Endothelial cell (in vitro differentiated cells): ENCODE measurements around the gene PDZRN4. TPM values are rescaled to one million over a fixed set of nuclear protein-coding genes. Genes with fewer than 3 reads are reported as not detected.

Experiments used
- DNase-seq: peaks from one replicate; pipeline ENCODE4 v3.0.0; 2021; ENCODE audit warnings: low spot score
- H3K27ac Mint-ChIP-seq: one replicate; pipeline ENCODE4 v1.8.0; 2021; ENCODE audit warnings: mixed read lengths, inconsistent platforms; ENCODE audit not compliant: unreplicated experiment
- H3K27me3 Mint-ChIP-seq: one replicate; pipeline ENCODE4 v1.8.0; 2021; ENCODE audit warnings: mild to moderate bottlenecking, moderate library complexity, mixed read lengths, inconsistent platforms; ENCODE audit not compliant: unreplicated experiment
- H3K36me3 Mint-ChIP-seq: one replicate; pipeline ENCODE4 v1.8.0; 2021; ENCODE audit warnings: mild to moderate bottlenecking, low read depth, mixed read lengths, inconsistent platforms; ENCODE audit not compliant: unreplicated experiment
- H3K4me1 Mint-ChIP-seq: one replicate; pipeline ENCODE4 v1.8.0; 2021; ENCODE audit warnings: mild to moderate bottlenecking, mixed read lengths, inconsistent platforms; ENCODE audit not compliant: unreplicated experiment
- H3K4me3 Mint-ChIP-seq: one replicate; pipeline ENCODE4 v1.8.0; 2021; ENCODE audit warnings: mild to moderate bottlenecking, mixed read lengths, inconsistent platforms; ENCODE audit not compliant: unreplicated experiment
- H3K9me3 Mint-ChIP-seq: one replicate; pipeline ENCODE4 v1.8.0; 2021; ENCODE audit warnings: mixed read lengths, inconsistent platforms; ENCODE audit not compliant: unreplicated experiment
- total RNA-seq: library from RNA; stranded (reverse); fragmentation: NEBNext Ultra II Directional; extraction: Animal tissue kit (Norgen Biotek cat#: 25700); gene quantifications from one replicate; pipeline ENCODE4 v1.2.1, GENCODE V29; 2021; ENCODE audit not compliant: unreplicated experiment
- TF ChIP-seq, protein P1 (sequence below): fragments of 200-600 bp; sonication (generic); IDR thresholded peaks from one replicate; pipeline ENCODE4 v1.5.0; 2021; ENCODE audit warnings: antibody characterized with exemption; ENCODE audit not compliant: unreplicated experiment

PDZRN4 gene
- total RNA-seq, 1 donor from 2014 or later = not detected

DNA sequence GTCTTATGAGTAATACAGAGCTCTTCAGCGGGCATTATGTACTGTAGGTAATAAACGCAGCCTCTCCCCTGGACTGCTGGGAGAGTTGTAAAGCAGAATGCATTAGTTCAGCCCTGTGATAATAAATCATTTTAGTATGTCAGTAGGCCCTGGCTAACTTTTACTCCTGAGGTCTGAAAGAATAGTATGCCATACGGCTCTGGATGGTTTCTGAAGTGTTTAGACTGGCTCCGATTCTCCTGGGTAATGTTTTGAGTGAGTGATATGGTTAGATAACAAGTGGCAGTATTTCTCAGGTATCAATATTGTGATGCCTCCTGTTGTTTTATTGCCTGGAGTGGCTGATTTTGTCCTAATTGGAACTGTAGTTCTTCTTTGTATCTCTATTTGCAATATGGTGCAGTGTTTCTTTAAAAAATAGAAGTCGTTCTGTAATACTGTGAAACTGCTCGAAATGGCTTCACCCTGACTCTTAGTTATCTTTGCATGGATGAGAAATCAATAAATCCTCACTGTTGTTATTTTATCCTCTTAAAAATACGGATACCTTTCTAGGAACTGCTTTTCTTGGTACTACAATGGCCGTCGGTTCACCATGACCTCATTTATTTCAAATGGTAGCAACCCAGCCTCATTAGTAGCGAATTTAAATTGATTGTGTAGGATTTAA lies 100.2 kb downstream of the PDZRN4 start:
- no peak overlapping the region for H3K27ac Mint-ChIP-seq
- H3K27me3 Mint-ChIP-seq = no peaks in the 10 kb centered on the region
- DNase-seq = no peak
- no peak overlapping the region for H3K4me3 Mint-ChIP-seq
- H3K36me3 Mint-ChIP-seq = no peaks in the 10 kb centered on the region
- H3K9me3 Mint-ChIP-seq = no peaks in the 10 kb centered on the region
- TF ChIP-seq, protein P1, sequence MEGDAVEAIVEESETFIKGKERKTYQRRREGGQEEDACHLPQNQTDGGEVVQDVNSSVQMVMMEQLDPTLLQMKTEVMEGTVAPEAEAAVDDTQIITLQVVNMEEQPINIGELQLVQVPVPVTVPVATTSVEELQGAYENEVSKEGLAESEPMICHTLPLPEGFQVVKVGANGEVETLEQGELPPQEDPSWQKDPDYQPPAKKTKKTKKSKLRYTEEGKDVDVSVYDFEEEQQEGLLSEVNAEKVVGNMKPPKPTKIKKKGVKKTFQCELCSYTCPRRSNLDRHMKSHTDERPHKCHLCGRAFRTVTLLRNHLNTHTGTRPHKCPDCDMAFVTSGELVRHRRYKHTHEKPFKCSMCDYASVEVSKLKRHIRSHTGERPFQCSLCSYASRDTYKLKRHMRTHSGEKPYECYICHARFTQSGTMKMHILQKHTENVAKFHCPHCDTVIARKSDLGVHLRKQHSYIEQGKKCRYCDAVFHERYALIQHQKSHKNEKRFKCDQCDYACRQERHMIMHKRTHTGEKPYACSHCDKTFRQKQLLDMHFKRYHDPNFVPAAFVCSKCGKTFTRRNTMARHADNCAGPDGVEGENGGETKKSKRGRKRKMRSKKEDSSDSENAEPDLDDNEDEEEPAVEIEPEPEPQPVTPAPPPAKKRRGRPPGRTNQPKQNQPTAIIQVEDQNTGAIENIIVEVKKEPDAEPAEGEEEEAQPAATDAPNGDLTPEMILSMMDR = no peak
- H3K4me1 Mint-ChIP-seq = no peaks in the 10 kb centered on the region

DNA sequence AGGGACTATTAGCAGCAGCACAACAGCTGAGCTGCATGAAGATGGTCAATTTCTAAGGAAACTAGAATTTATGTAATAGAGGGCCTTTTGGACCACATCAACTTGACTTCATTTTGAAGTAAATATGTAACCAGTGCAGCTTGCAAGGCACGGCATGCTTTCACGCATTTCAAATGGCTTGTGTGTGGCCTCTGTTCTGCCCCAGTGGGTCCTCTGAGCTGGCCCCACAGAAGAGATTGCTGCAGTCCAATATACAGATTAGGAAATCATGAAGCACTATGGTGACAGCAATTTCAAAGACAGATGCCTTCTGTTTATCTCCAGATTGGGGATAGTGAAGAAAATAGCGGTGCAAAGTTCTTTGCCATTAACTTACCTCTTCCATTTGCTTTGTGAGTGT lies 101.4 kb downstream of the PDZRN4 start:
- no peaks in the 10 kb centered on the region for H3K27me3 Mint-ChIP-seq
- H3K9me3 Mint-ChIP-seq = no peaks in the 10 kb centered on the region
- no peaks in the 10 kb centered on the region for H3K36me3 Mint-ChIP-seq
- H3K4me1 Mint-ChIP-seq = no peaks in the 10 kb centered on the region
- H3K27ac Mint-ChIP-seq = no peak overlapping the region
- no peak overlapping the region for H3K4me3 Mint-ChIP-seq
- DNase-seq = no peak
- TF ChIP-seq, protein P1 = no peak

DNA sequence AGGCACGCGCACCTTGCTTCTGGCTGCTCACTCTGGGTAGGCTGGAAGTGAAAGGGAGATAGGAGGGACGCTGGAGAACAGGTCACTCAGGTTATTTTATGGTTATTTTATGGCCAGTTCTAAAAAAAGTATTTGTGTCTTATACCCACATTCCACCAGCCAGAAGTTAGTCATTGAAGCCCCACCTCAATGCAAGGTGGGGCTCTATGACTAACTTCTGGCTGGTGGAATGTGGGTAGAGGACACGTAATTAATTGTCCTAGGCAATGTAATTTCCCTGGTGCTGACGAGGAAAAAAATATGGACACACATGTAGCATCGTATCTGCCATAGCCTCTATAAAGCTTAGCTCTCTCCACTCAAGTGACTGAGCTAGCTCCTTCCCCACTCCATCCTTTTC lies 104.9 kb downstream of the PDZRN4 start:
- H3K27me3 Mint-ChIP-seq = no peaks in the 10 kb centered on the region
- no peak overlapping the region for H3K27ac Mint-ChIP-seq
- no peaks in the 10 kb centered on the region for H3K36me3 Mint-ChIP-seq
- H3K4me1 Mint-ChIP-seq = no peaks in the 10 kb centered on the region
- DNase-seq = no peak
- no peaks in the 10 kb centered on the region for H3K9me3 Mint-ChIP-seq
- TF ChIP-seq, protein P1 = no peak
- no peak overlapping the region for H3K4me3 Mint-ChIP-seq

DNA sequence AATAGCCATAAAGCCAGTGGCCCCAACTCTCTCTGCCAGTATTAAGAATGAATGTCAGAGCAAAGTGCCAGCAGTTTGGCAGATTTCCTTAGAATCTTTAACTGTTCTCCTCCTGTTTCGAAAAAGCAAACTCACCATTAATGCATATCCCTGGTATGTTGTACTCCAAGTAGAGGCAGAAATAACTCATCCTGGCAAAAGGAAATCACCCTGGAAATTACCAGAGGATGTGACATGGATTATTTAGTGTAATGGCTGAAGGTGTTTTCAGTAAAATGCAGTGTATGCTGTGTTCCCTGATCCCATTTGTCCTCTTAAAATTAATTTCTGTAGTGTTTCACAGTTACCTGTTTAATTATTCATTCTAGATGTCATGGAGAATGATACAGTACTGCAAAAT lies 105.3 kb downstream of the PDZRN4 start:
- DNase-seq = no peak
- Mint-ChIP-seq H3K4me1 (no peaks in the 10 kb centered on the region), H3K27me3 (no peaks in the 10 kb centered on the region), H3K27ac (no peak overlapping the region), H3K4me3 (no peak overlapping the region), H3K36me3 (no peaks in the 10 kb centered on the region), H3K9me3 (no peaks in the 10 kb centered on the region)
- TF ChIP-seq, protein P1 = no peak

DNA sequence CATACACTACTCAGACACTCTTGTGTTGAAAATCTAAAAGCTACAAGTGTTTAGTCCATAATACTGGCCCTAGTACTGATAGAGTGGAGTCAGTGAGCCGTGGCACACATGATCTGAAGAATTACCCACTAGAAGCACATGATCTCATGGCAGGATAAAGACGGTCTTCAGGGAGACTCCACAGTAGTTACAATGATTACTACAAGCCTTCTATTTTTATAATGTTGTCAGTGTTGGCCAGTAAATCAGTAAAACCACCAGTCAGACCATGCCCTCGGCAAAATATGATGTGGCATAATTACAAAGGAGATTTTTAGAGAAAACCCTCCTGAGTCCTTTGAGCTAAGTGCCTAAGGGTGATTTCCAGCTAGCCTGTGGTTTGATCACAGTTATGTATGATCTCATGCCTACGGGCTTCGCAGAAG lies 114.9 kb downstream of the PDZRN4 start:
- H3K9me3 Mint-ChIP-seq = no peaks in the 10 kb centered on the region
- TF ChIP-seq, protein P1 = no peak
- no peaks in the 10 kb centered on the region for H3K36me3 Mint-ChIP-seq
- H3K27ac Mint-ChIP-seq = no peak overlapping the region
- H3K4me3 Mint-ChIP-seq = no peak overlapping the region
- no peak for DNase-seq
- no peaks in the 10 kb centered on the region for H3K27me3 Mint-ChIP-seq
- no peaks in the 10 kb centered on the region for H3K4me1 Mint-ChIP-seq
